GM18867 (cell line): ENCODE results near the gene ETV6.
A peak's percentile ranks its signal among the peaks of the same experiment; 100 is the strongest.
"Not testable (repeated sequence)": the region's sequence is repeated elsewhere in the genome, so short reads cannot be mapped to it uniquely, and the experiment has no call there.

Experiments
- ATAC-seq: cut with Tn5 transposase; IDR thresholded peaks from one replicate; pipeline ENCODE4 v1.9.1; 2021; ENCODE audit warnings: mild to moderate bottlenecking, moderate library complexity; ENCODE audit not compliant: unreplicated experiment

Gene ETV6

GRCh38 chr12:11649413-11650285 lies at the start of gene ETV6:
Gene ETV6, plus strand, starts transcription at chr12:11649674. Its CDS starts 454 bp downstream, at chr12:11650128.
- ATAC-seq, result peak; percentile 52

GRCh38 chr12:11600199-11600598 lies 49.3 kb upstream of the ETV6 start:
- no peak for ATAC-seq

- no peak for ATAC-seq
Observed at GRCh38 chr12:11601647-11602046, 47.8 kb upstream of the ETV6 start.

- ATAC-seq, result no peak
Observed at GRCh38 chr12:11607313-11608081, 42.0 kb upstream of the ETV6 start.

- ATAC-seq, result no peak
Observed at GRCh38 chr12:11609045-11609444, 40.4 kb upstream of the ETV6 start.

- ATAC-seq, result no peak
Observed at GRCh38 chr12:11615481-11615880, 34.0 kb upstream of the ETV6 start.

GRCh38 chr12:11618046-11618445 lies 31.4 kb upstream of the ETV6 start:
- no peak for ATAC-seq

- ATAC-seq, result no peak
Observed at GRCh38 chr12:11621797-11622423, 27.6 kb upstream of the ETV6 start.

- ATAC-seq, result no peak
Observed at GRCh38 chr12:11622876-11623281, 26.6 kb upstream of the ETV6 start.

GRCh38 chr12:11623382-11623781 lies 26.1 kb upstream of the ETV6 start:
- no peak for ATAC-seq

- ATAC-seq, result no peak
Observed at GRCh38 chr12:11624116-11624515, 25.4 kb upstream of the ETV6 start.

GRCh38 chr12:11627709-11628108 lies 21.8 kb upstream of the ETV6 start:
- not testable (repeated sequence) for ATAC-seq

GRCh38 chr12:11628353-11628752 lies 21.1 kb upstream of the ETV6 start:
- no peak for ATAC-seq

GRCh38 chr12:11630046-11630706 lies 19.3 kb upstream of the ETV6 start:
- ATAC-seq, result no peak

- no peak for ATAC-seq
Observed at GRCh38 chr12:11631288-11631687, 18.2 kb upstream of the ETV6 start.

GRCh38 chr12:11631881-11632280 lies 17.6 kb upstream of the ETV6 start:
- ATAC-seq, result not testable (repeated sequence)

- ATAC-seq, result no peak
Observed at GRCh38 chr12:11633968-11634367, 15.5 kb upstream of the ETV6 start.

GRCh38 chr12:11635341-11635740 lies 14.1 kb upstream of the ETV6 start:
- ATAC-seq, result no peak

- ATAC-seq, result no peak
Observed at GRCh38 chr12:11638315-11638916, 11.1 kb upstream of the ETV6 start.

- ATAC-seq, result no peak
Observed at GRCh38 chr12:11639454-11639853, 10.0 kb upstream of the ETV6 start.

GRCh38 chr12:11641522-11641921 lies 8.0 kb upstream of the ETV6 start:
- no peak for ATAC-seq
